Activated T-cell treated with anti-CD3 and anti-CD28 coated beads, Interleukin-2, amount 50 U/mL, for 1 hour (primary cell): ENCODE data around the gene GADD45GIP1.

Source experiments
- DNase-seq: peaks from one replicate; pipeline ENCODE4 v3.0.0-alpha.2; 2020

The GADD45GIP1 gene

GRCh38 chr19:12956446-12957388, at the start of gene GADD45GIP1:
Gene GADD45GIP1 (minus strand): TSS chr19:12957223. CDS start chr19:12957212, 11 bp downstream.
- peak; percentile 88 for DNase-seq

DNA sequence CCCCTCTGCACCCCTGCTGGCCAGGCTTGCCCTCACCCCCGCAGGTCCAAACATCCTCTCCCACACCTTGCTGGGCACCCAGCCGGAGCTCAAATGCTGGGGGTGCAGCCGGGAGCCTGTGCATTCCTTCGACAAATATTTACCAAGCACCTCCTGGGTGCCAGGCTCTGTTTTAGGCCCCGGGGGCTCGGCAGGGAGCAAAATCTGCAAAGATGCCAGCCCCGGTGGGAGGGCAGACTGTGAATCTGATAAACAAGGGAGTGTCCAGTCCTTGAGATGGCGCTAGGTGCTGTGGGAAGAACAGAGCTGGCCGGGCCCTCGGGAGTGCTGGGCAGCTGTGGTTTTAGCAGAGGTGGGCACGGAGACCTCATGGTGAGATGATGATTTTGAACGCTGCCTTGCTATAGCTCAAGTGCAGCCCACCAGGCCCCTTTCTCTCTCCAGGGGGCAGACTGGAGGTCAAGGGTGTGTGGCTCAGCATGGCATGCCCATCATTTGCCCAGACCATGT, 48.9 kb upstream of the GADD45GIP1 start:
- no peak for DNase-seq

DNA sequence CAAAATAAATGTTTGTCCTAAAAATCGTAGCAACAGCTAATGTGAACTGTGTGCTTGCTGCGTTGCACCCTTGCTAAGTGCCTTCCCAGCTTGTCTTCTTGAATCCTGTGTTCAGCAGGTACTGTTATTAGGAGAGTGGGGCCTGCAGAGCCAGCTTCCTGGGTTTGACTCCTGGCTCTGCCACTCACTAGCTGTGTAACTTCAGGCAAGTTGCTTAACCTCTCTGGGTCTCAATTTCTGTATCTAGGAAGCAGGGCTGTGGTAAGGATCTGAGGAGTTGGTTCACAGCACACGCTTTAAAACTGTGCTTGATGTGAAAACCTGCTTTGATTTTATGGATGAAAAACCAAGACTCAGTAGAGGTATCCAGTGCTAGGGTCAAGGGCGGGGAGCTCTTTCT, 48.2 kb upstream of the GADD45GIP1 start:
- no peak for DNase-seq

DNA sequence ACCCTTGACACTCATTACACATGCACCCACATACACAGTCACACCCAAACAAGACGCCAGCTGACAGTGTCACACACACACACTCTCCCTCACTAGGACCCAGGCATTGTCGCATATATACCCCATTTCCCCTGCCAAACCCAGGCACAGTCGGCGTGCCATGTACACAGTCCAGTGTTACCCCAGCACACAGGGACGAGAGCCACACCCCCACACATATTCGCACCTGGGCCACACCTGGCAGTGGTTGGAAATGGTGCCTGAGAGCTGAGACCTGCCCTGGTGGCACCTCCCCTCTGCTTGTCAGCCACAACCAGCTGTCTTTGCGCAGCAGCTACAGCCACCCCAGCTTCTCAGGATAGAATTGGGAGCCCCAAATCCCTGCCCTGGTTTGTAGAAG, 47.2 kb upstream of the GADD45GIP1 start:
- no peak for DNase-seq

GRCh38 chr19:13003081-13003480, 46.1 kb upstream of the GADD45GIP1 start:
- DNase-seq = no peak

- DNase-seq = no peak
These were observed 45.3 kb upstream of the GADD45GIP1 start for GRCh38 chr19:13002166-13002898.

DNA sequence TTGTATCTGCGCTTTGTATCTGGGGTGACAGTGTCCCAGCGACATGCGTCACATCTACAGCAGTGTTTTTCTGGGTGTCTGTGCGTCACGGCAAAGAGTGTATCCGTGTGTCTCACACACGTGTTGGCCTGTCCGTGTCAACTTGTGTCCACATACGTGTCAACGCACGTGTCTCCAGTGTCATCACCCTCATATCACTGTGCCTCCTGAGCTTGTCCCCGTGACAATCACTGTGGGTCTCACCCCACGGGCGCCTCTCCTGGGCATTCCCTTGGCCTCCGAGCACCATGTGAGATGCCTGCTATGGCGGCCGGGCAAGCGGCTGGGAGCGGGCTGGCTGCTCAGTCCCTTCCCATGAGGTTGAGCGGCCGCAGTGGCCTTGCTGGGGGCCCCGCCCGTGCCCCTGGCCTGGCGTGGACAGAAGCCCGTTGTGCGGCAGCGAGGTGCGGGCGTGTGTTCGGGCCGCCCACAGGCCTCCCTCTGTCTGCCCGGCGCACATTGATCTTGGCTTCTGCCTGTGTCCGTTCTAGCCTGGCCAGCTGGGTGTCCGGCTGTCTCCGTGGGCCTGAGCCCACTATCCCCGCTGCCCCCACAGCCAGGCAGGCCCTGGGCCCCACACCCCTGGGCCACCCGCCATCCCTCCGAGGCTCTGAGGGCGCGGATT, 44.6 kb upstream of the GADD45GIP1 start:
- DNase-seq = no peak

DNA sequence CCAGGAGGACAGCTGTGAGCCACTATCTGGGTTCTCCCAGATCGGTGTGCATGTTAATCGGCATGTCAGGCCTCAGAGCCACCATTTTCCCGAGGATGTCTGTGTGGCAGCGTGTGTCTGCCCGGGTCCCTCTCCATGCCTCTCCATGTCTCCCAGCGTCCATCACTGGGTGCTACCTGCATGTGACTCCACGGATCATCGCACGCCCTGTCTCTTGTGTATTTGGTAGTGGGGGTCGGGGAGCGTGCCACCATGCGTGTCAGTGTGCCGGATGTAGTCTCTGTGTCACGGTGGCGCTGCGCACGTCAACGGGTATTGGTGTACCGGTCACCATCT, 44.1 kb upstream of the GADD45GIP1 start:
- DNase-seq = no peak

GRCh38 chr19:12997967-12998940, 41.2 kb upstream of the GADD45GIP1 start:
- no peak for DNase-seq

DNA sequence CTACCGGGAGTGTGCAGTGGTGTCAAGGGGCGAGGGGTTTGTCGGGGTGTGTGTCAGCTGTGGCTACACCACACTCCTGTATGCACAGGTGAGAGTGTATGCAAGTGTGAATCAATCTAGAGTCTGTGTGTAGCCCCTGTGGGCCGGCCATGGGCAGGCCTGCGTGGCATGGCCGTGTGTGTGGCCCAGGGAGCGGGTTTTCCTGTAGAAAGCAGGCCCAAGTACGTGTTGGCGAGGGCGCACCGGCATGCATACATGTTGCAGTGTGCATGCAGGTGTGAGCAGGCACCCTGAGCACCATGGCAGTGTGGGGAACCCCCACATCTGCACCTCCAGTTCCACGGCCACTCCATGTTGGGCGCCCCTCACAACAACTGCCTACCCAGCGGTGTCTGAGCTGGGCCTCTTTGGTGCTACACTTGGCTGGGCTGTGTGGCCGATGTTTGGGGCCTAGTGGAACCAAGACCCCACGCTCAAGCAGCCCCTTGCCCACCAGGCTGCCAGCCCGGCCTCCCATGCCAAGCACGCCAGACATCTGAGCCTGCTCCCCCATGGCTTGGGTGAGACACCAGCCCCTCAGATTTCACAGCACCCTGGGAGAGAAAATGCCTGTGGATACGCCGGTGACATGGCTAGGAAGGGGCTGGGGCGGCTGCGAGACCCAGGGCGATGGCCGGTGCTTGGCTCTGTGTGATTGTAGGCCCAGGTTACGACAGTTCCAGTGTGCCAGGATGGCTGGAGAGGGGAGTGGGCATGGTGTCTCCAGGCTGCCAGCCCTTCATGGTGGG, 40.4 kb upstream of the GADD45GIP1 start:
- DNase-seq = no peak

DNA sequence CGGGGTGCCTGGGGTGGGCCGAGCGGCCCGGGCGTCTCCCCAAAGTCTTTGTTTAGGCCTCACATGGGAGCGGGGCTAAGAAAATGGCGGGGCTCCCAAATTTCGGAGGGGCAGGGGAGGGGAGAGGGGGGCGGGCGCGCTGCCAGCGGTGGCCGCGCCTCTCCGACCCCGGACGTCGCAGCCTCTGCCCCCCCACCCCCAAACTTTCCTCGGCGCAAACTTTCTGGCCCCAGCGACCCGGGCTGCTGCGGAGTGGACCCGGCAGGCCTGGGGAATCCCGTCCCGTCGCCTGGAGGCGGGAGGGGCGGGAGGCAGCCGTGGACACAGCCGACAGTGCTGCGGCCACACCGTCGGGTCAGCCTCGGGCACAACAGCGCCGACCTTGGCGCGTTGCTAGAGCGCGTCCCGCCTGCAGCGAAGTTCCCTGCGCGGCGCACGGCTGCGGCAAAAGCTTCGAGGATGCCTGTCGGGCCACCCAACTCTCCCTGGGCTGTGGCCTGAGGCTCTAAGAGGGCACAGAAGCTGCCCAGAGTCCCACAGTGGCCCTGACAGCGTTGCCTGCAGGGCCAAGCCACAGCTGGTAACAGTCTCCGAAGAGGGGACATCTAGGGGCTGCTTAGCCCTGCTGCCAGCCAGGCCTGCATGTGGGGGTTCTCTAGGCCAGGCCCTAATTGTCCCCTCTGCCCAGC, 39.5 kb upstream of the GADD45GIP1 start:
- DNase-seq = no peak

DNA sequence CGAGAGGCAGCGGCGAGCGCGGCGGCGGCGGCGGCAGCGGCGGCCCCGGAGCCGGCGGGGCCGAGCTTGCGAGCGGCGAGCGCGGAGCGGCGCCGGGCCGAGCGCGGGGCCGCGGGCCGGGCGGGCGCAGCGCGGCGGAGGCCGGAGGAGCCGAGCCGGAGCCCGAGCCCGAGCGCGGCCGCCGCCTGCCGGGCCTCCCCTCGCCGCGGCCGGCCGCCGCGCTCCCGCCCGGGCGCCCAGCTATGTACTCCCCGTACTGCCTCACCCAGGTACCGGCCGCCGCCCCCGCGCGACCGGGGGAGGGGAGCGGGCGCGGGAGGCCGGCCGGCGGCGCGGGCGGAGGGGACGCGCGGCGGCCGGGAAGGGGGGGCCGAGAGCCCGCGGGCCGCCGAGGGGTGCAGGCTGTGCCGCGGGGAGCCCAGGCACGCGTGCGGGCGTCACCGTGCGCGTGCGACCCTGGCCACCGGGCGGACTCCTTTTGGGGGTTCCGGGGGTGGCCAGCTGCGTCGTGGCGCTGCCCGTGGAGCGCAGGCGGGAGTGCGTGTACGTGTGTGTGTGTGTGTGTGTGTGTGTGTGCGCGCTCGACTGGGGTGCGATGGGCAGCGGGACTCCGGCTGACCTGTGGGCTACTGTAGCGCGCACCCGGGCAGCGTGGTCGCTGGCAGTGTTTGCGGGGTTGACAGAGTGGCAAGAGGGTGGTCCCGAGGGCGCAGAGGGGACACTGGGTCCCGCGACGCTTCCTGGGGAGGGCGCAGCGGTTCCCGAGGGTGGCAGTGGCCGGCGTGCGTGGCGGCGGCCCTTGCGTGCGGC, 38.8 kb upstream of the GADD45GIP1 start:
- DNase-seq = no peak

DNA sequence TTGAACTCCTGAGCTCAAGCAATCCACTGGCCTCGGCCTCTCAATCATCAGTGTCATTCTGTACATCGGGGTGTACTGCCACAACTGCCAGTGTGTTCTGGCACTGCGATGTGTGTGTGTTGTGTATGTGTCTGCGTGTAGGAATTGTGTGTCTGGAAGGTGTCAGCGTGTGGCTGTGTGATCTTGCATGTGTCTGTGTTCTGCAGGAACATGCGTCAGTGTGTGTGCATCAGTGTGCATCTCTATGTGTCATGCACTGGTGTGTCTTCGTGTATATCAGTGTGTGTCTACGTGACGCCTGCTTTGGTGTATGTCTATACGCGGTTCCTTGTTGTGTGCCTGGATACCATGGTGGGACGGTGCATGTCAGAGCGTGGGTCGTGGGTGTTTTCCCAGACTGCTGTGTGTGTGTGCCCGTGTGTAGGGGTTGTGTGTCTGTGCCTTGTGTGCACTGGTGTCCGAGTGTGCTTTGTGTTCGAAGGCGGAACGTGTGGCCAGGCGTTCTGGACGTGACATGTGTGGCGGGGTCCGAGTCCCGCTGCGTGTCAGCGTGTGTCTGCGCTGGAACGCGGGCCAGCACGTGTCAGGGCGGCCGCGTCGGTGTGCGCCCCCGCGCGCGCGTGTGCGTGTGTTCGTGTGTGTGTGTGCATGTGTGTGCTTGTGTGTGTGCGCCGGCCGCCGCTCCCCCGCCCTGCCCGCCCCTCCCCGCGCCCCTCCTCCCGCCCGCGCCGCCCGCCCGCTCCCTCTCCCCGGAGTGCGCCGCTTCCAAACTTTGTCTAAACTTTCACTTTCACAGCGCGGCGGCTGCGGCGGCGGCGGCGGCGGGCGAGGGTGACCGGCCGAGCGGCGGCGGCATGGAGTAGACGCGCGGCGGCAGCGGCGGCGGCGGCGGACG, 37.9 kb upstream of the GADD45GIP1 start, which contains the start of gene NFIX:
Gene NFIX, plus strand, starts transcription at position 775 of the 895 bp plus-strand sequence. CDS start 363 bp downstream, outside the sequence.
- DNase-seq = peak; percentile 61

DNA sequence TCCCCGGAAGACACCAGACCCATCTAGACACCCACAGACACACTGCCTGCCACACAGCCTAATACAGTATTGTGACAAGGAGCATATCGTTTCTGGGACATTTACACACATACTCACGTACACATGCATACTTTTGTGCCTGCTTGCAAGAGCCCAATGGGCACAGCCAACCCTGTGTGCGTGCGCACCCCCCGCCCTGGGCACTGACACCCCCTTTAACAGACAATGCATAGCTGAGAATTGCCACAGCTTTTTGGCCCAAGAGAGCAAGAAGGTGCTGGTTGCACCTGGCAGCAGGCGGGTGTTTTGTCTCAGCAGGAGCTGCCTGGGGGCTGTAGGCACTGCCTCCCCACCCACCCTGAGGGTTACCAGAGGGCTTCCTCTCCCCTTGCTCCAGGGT, 36.5 kb upstream of the GADD45GIP1 start:
- no peak for DNase-seq

DNA sequence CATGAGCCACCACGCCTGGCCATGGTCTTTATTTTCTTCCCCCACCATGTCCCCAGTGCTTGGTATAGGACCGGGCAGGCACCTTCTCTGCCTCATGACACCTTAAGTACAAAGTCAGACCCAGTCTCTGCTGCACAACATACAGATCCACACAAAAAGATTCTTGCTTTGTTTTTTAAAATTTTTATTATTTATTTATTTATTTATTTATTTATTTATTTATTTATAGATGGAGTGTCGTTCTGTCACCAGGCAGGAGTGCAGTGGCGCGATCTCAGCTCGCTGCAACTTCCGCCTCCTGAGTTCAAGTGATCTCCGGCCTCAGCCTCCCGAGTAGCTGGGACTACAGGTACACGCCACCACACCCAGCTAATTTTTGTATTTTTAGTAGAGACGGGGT, 35.7 kb upstream of the GADD45GIP1 start:
- no peak for DNase-seq

DNA sequence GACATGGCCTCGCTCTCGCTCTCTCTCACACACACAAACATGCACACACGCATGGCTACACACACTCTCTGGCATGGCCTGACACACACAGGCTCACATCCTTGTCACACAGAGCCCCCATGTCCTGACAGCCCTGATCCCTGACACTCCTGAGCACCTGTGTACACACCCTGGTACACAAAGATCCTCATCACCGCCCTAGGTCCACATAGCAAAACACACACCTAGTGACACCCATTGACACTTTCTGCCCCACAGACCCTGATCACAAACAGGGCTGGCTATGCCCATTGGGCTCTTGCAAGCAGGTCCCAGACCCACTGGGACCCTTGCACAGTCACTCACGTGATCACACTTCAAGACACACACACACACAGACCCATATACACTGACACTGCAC, 34.3 kb upstream of the GADD45GIP1 start:
- DNase-seq = no peak

DNA sequence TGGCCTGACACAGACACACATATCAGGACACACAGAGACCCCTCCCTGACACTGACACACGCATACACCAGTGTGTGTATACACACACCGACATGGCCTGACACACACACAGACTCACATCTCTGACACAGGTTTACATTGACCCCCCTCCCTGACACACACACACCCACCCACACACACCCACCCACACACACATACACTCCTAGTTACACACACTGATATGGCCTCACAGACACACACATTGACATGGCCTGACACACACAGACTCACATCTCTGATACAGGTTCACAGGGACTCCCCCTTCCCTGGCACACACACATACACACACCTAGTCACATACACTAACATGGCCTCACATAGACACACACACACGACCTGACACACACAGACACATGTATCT, 33.8 kb upstream of the GADD45GIP1 start:
- DNase-seq = no peak

DNA sequence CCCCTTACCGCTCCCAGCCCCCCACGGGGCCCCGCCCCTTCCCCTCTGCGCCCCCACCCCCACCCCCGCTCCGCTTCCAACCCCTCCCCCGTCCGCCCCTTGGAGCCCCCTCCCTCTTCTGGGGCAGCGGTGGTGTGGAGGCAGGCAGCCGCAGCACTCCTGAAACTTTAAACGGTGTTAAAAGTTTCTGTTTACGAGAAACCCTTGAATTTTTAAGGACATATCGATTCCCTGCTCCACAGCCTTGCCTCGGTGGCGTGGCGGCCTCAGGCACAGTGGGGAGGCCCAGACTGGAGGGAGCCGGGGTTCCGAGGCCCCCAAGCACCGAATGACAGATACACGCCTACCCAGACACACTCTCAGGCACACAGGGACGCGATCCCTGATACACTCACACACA, 33.4 kb upstream of the GADD45GIP1 start:
- DNase-seq = no peak

GRCh38 chr19:12987781-12988180, 30.8 kb upstream of the GADD45GIP1 start:
- DNase-seq = no peak
